ENCODE results near the gene PRR7. TPM values are rescaled to one million over a fixed set of nuclear protein-coding genes. Genes with fewer than 3 reads are reported as not detected.

The PRR7 gene
- total and polyA plus RNA-seq, 4 donors, result 0.17 to 1.4 (median 0.49) TPM

- WGBS, result 97% methylated on average over 13 of the region's 13 CpGs
- no peak overlapping the region for H3K4me3 ChIP-seq (ENCODE audit: low read depth in 1 of 3, low read length in 3 of 3)
- no peak overlapping the region for H3K27ac ChIP-seq (ENCODE audit: low read depth in 1 of 2, low read length in 2 of 2)
- H3K9me3 ChIP-seq (ENCODE audit: control insufficient read depth in 4 of 4, low read length in 3 of 4), result no peaks in the 10 kb centered on the region
- H3K36me3 ChIP-seq (ENCODE audit: control insufficient read depth in 4 of 4, insufficient read depth in 3 of 4, low read depth in 1 of 4, low read length in 3 of 4), result no peaks in the 10 kb centered on the region
- DNase-seq (ENCODE audit: low spot score), result no peak
- H3K4me1 ChIP-seq (ENCODE audit: control insufficient read depth in 4 of 4, insufficient read depth in 4 of 4, low read length in 3 of 4), result peaks cover 8 to 21% (median 15%) of the 10 kb centered on the region in 4 donors
- TF ChIP-seq CTCF (IDR thresholded peaks at IDR 0.05; ENCODE audit: low read depth, low read length, missing input control) (no peak), HNF4A (conservative IDR thresholded peaks at IDR 0.05) (no peak), JUND (IDR thresholded peaks at IDR 0.05) (no peak), HNF4G (IDR thresholded peaks at IDR 0.05) (no peak), ATF3 (IDR thresholded peaks at IDR 0.05) (no peak), FOXA2 (IDR thresholded peaks at IDR 0.05) (no peak), EGR1 (IDR thresholded peaks at IDR 0.05; ENCODE audit: low read depth in 2 of 2) (no peak), RXRA (IDR thresholded peaks at IDR 0.05) (no peak)
- H3K9ac ChIP-seq (ENCODE audit: low read depth in 1 of 2, low read length in 2 of 2), result no peak overlapping the region
- no peaks in the 10 kb centered on the region for H3K27me3 ChIP-seq (ENCODE audit: control insufficient read depth in 4 of 4, insufficient read depth in 4 of 4, low read length in 3 of 4)
Observed at GRCh38 chr5:177477701-177478477, 31.3 kb downstream of the PRR7 start.

- peak; percentile 18 for TF ChIP-seq FOXA1 (IDR thresholded peaks at IDR 0.05)
- TF ChIP-seq YY1 (IDR thresholded peaks at IDR 0.05), result no peak
- no peak for TF ChIP-seq SP1 (IDR thresholded peaks at IDR 0.05)
- no peak for TF ChIP-seq NR2F2 (IDR thresholded peaks at IDR 0.05)
- TF ChIP-seq RXRA (IDR thresholded peaks at IDR 0.05), result peak in 1 of 2 donors; percentile 63
- no peak for TF ChIP-seq MAX (IDR thresholded peaks at IDR 0.05)
- no peak for TF ChIP-seq JUND (IDR thresholded peaks at IDR 0.05)
- TF ChIP-seq REST (IDR thresholded peaks at IDR 0.05), result no peak
- no peak for TF ChIP-seq TAF1 (conservative IDR thresholded peaks at IDR 0.05)
- TF ChIP-seq EGR1 (IDR thresholded peaks at IDR 0.05; ENCODE audit: low read depth in 2 of 2), result no peak
- TF ChIP-seq HNF4A (conservative IDR thresholded peaks at IDR 0.05), result peak in 1 of 2 donors; percentile 52
- TF ChIP-seq FOXA2 (IDR thresholded peaks at IDR 0.05), result no peak
- no peak for TF ChIP-seq HNF4G (IDR thresholded peaks at IDR 0.05)
- no peak for TF ChIP-seq GABPA (IDR thresholded peaks at IDR 0.05 in 1 of 2, conservative IDR thresholded peaks at IDR 0.05 in 1 of 2)
- TF ChIP-seq RAD21 (IDR thresholded peaks at IDR 0.05), result no peak
- no peak for TF ChIP-seq ZBTB33 (IDR thresholded peaks at IDR 0.05)
- no peak for TF ChIP-seq ATF3 (IDR thresholded peaks at IDR 0.05)
- TF ChIP-seq CTCF (IDR thresholded peaks at IDR 0.05; ENCODE audit: low read depth, low read length, missing input control), result no peak
- 34% methylated on average over 18 of the region's 18 CpGs for WGBS
- DNase-seq (ENCODE audit: low spot score), result no peak
- no peak overlapping the region for H3K9ac ChIP-seq (ENCODE audit: low read depth in 1 of 2, low read length in 2 of 2)
- peak overlapping the region; percentile 42 to 48 for H3K27ac ChIP-seq (ENCODE audit: low read depth in 1 of 2, low read length in 2 of 2)
- H3K27me3 ChIP-seq (ENCODE audit: control insufficient read depth in 4 of 4, insufficient read depth in 4 of 4, low read length in 3 of 4), result no peaks in the 10 kb centered on the region
- peaks cover 5 to 19% (median 15%) of the 10 kb centered on the region in 4 donors for H3K4me1 ChIP-seq (ENCODE audit: control insufficient read depth in 4 of 4, insufficient read depth in 4 of 4, low read length in 3 of 4)
- no peak overlapping the region for H3K4me3 ChIP-seq (ENCODE audit: low read depth in 1 of 3, low read length in 3 of 3)
- no peaks in the 10 kb centered on the region for H3K9me3 ChIP-seq (ENCODE audit: control insufficient read depth in 4 of 4, low read length in 3 of 4)
- no peaks in the 10 kb centered on the region for H3K36me3 ChIP-seq (ENCODE audit: control insufficient read depth in 4 of 4, insufficient read depth in 3 of 4, low read depth in 1 of 4, low read length in 3 of 4)
Observed at GRCh38 chr5:177478711-177479646, 32.4 kb downstream of the PRR7 start.

All from liver (tissue), 9 donors.